ENCODE measurements around the gene XRCC4.

Gene XRCC4

GRCh38 chr5:83357621-83358231 lies 280.4 kb downstream of the XRCC4 start:
- no peak for DNase-seq

GRCh38 chr5:83360573-83360972 lies 283.2 kb downstream of the XRCC4 start:
- no peak for DNase-seq

- no peak for DNase-seq
Measured at GRCh38 chr5:83362526-83362925, 285.2 kb downstream of the XRCC4 start.

GRCh38 chr5:83363111-83363885 lies 286.0 kb downstream of the XRCC4 start:
- no peak for DNase-seq

GRCh38 chr5:83363886-83364275 lies 286.5 kb downstream of the XRCC4 start:
- no peak for DNase-seq

- DNase-seq: no peak
Measured at GRCh38 chr5:83364312-83365299, 287.3 kb downstream of the XRCC4 start.

DNA sequence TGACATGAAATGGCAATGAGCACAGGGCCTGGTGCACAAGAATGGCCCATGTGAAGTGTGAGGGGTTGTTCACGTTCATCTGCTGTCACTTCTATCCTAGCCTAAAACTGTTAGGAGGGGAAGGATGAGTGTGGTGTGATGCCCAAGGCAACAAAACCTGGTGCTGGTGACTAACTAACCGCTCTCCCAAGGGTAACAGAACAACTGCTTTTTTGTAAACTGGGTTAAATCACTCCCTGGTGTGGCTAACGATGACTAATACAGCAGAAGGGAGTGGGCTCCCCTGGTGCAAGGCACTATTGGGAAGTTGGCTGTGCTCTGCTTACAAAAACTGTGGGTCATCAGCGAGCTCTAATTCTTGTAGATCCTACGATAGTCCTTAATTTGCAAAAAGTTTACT lies 291.0 kb downstream of the XRCC4 start:
- DNase-seq: no peak

DNA sequence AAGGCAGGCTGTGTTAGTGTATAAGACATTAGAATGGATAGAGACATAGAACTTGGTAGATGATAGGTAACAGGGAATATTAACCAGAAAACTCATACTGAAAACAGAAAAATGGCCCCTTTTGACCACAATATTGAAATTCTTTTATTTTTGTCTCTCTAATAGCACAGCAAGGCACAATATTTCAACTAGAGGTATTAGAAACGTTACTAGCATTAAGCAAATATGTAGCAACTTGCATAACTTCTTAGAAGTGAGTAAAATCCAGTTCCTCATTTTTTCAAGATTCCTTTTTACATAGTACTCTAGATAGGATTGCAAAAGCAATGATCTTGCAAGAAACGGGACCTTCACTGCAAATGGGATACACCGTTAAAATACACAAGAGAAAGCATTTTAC lies 291.5 kb downstream of the XRCC4 start:
- DNase-seq: no peak

DNA sequence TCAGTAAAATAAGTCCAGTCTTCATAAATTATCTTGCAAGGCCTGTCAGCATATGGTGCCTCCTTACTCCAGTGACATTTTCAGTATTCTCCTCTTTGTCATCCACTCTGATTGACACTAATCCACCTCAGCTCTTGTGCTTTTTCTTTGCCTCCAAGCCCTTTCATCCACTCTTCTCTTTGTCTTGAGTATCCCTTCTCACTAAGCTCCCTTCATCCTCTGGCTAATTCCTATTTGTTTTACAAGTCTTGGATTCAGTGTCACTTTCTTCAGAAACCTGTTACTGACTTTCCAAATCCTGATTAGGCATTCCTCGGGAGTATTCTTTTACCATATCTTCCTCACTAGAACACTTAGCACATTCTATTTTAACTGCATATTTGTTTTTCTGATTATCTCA lies 293.6 kb downstream of the XRCC4 start:
- DNase-seq: no peak

DNA sequence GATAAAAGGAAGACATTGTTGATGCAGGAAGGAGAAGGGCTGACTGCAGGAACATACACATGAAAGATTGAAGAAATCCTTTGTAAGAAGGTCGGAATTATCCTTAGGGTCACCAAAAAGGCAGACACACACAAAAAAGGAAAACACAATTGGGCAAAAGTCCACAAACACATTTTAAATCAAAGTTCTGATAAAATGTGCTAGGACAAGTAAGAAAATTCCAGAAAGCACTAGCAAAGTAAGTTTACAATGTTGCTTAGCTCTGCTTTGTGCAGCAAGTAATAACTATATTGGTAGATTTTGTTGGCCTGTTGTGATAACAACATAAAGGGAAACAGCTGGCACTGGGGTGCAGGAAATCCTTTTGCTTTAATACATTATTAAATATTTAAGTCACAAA lies 294.4 kb downstream of the XRCC4 start:
- DNase-seq: no peak

- DNase-seq: no peak
Measured at GRCh38 chr5:83374547-83374946, 297.2 kb downstream of the XRCC4 start.

DNA sequence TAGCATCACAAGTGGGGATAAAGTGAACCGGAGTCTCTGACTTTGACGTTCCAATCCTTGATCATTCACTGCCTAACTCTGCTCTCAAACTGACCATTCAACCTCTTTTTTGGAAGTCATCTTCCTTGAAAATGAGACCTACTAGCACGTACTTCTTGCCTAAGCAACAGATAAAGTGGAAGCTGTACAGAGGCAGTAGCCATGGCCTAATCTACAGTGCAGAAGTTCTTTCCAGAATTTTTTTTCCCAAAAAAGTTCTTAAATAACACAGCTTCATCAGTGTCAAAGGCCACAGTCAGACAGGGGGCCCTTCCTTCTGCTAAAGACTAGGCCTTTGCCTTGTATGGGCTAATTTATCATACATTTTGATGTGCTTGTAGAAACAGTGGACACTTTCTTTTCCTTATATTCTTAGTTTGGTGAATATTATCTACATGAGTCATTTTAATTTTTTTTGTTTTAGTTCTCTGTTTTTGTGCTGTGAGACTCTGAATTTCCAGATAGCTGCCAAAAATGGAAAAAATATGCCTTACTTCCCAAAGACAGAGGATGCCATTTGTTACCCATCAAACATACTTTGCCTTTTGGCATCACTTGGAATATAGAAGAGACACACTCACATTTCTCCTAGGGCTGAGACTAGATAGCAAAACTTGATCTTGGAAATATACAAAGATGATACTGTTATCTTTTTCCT lies 297.9 kb downstream of the XRCC4 start:
- no peak for DNase-seq

GRCh38 chr5:83376461-83376860 lies 299.1 kb downstream of the XRCC4 start:
- DNase-seq: no peak

DNA sequence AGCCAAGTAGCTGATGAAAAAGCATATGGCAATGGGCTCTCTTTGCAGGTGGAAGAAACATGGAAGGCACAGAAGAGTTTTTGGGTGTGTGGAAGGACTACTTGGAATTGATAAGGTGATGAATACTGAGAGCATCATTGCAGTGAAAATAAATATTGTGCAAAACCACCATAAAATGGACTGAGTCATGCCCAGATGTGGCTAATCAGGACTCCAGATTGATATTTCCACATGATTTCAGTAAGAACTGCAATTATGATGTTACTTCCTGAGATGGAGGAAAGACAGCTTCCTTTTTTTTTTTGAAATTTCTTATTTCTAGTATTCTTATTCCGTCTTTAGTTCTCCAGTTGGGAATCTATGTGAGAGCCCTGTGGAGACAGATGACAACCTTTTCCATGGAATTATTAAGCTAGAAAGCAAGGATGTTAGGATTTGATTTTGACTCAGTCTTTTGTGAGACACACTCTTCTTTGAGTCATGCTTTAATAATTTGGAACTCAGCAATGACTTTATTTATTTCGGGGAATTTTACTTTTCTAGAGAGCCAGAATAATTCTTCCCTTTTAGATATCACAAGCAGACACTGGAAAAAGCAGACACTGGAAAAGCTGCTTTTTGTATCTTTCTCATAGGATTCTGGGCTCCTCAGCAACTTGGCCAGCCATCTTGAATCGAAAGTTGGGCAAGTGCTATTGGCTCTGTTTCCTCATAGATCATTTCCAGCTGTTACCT lies 300.0 kb downstream of the XRCC4 start:
- DNase-seq: no peak

- no peak for DNase-seq
Measured at GRCh38 chr5:83378624-83379289, 301.4 kb downstream of the XRCC4 start.

GRCh38 chr5:83385812-83386211 lies 308.5 kb downstream of the XRCC4 start:
- no peak for DNase-seq

DNA sequence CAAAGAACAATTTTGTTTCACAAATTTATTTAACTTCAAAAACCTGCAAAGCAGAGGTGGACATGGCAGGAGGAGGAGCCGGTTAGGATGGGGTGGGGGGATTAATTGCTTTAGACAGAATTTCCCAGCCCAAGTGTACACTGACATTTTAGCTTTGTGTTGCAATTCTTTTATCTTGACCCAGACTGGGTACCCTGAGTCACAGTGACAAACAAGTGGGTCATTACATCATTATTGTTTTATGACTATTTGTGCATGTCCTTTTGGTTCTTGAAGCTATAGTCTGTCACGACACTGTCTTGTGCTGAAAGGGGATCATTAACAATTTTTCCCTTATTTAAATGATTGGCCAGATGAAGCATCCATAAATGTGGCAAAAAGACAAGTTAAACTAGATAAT lies 309.7 kb downstream of the XRCC4 start:
- no peak for DNase-seq

- no peak for DNase-seq
Measured at GRCh38 chr5:83388608-83389007, 311.3 kb downstream of the XRCC4 start.

DNA sequence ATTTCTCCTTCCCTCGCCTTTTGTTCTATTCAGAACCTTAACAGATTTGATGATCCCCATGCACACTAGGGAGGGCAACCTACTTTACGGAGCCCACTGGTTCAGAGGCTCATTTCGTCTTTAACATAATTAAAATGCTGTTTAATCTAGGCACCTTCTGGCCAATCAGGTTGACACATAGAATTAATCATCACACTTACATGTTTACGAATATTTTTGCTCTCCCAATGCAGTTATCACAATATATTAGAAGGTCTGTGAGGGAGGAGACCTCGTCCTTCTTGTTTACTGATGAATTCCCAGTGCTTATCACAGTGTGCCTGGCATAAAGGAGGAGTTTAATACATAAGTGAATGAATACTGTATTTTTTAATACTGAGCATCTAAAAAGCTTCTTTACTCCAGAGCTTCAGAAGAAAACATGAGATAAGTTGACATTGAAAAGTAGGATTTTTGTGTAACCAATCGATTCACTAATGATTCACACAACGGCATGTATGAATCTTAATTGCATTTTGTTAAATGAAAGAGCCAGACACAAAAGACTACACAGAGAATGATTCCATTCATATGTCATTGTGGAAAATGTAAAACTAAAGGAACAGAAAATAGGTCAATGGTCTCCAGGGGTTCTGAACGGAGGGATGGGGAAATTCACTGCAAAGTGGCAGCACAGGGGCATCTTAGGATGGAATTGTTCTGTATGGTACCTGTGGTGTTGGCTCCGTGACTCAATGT lies 315.6 kb downstream of the XRCC4 start:
- no peak for DNase-seq

- DNase-seq: no peak
Measured at GRCh38 chr5:83393504-83393866, 316.1 kb downstream of the XRCC4 start.

GRCh38 chr5:83394190-83394589 lies 316.8 kb downstream of the XRCC4 start:
- no peak for DNase-seq

Data from NCI-H510A (cell line).